MG63 (cell line): ENCODE results near the gene FTO. TPM values are rescaled to one million over a fixed set of nuclear protein-coding genes. Genes with fewer than 3 reads are reported as not detected.

Source experiments
- DNase-seq: peaks from one replicate; pipeline ENCODE4 v3.0.0-alpha.2; 2020
- H3K27me3 ChIP-seq: fragments of 250-450 bp; sonication (Bioruptor Pico); 2 replicates; pipeline ENCODE4 v1.5.1; 2020; ENCODE audit warnings: mild to moderate bottlenecking, moderate library complexity
- H3K36me3 ChIP-seq: fragments of 250-450 bp; sonication (Bioruptor Pico); 2 replicates; pipeline ENCODE4 v1.5.1; 2020; ENCODE audit warnings: mild to moderate bottlenecking, moderate library complexity
- H3K4me3 ChIP-seq: fragments of 250-450 bp; sonication (Bioruptor Pico); 2 replicates; pipeline ENCODE4 v1.5.1; 2020; ENCODE audit warnings: mild to moderate bottlenecking, moderate library complexity
- H3K9me3 ChIP-seq: fragments of 250-450 bp; sonication (Bioruptor Pico); 2 replicates; pipeline ENCODE4 v1.5.1; 2020; ENCODE audit warnings: mild to moderate bottlenecking, moderate library complexity
- total RNA-seq: library from RNA; depleted of rRNA; stranded (reverse); fragments of >200 nt; shearing (Covaris generic); gene quantifications from 2 replicates; pipeline ENCODE4 v1.2.3, GENCODE V29; 2014; ENCODE audit warnings: low replicate concordance

FTO gene
- total RNA-seq, 1 experiment from 2014 or later = 88.6 TPM

DNA sequence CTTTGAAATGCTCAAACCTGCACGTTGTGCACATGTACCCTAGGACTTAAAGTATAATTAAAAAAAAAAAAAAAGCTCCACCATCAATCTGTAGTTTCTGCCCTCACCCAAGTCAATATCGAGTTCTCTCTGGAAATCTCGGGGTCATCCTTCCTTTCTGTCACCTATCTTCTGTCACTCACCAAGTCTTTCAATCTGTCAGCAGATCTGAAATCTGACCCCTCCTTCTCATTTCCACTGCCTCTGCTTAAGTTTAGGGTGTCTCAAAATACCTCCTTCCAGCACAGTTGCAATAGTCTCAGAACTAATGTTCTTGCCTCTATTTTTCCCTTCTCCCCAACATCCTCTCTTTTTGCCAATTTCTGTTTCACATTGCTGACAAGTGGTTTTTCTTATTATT lies 32.3 kb downstream of the FTO start:
- no peak for DNase-seq
- Histone ChIP-seq H3K36me3 (peaks cover 3% of the 10 kb centered on the region; the same call in 1 of the 2 replicates), H3K27me3 (no peaks in the 10 kb centered on the region), H3K9me3 (no peaks in the 10 kb centered on the region), H3K4me3 (no peak overlapping the region)

DNA sequence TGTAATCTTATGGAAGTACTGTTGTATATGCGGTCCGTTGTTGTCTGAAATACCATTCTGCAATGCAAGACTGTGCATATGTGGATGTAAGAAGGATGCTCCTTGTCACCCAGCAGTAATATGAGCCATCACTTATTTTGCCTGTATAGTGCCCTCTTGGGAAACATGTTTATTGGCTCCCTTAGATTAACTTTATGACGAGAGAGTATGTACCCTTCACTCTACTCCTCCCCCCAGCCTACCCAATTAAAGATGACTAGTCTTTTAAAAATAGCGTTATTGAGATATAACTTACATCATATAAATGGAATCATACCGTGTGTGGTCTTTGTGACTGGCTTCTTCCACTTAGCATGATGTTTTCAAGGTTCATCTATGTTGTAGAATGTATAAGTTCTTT lies 33.6 kb downstream of the FTO start:
- no peak for DNase-seq

DNA sequence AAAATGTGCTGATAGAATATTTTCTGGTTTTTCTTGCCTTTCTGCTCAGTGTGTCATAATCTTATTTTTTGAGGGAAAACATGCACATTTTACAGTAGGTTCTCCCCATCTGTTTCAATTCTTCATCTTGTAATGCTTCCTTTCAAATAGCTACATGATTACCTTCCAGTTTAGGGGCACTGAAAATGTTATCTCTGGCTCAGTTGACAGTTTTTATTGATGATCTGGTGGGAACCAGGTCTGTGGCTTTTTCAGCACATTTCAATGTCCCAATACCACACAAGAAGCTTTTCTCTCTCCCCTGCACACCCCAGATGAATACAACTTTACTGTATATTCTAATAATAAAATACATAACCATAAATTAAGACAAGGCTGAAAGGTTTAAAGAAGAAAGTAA lies 36.5 kb downstream of the FTO start:
- Histone ChIP-seq H3K4me3 (no peak overlapping the region), H3K36me3 (peaks cover 3% of the 10 kb centered on the region; the same call in 1 of the 2 replicates), H3K9me3 (no peaks in the 10 kb centered on the region), H3K27me3 (no peaks in the 10 kb centered on the region)
- DNase-seq = no peak

More for the DNA sequence above, 33.6 kb downstream of the FTO start:
- Histone ChIP-seq H3K4me3 (no peak overlapping the region), H3K36me3 (peaks cover 3% of the 10 kb centered on the region; the same call in 1 of the 2 replicates), H3K9me3 (no peaks in the 10 kb centered on the region), H3K27me3 (no peaks in the 10 kb centered on the region)

DNA sequence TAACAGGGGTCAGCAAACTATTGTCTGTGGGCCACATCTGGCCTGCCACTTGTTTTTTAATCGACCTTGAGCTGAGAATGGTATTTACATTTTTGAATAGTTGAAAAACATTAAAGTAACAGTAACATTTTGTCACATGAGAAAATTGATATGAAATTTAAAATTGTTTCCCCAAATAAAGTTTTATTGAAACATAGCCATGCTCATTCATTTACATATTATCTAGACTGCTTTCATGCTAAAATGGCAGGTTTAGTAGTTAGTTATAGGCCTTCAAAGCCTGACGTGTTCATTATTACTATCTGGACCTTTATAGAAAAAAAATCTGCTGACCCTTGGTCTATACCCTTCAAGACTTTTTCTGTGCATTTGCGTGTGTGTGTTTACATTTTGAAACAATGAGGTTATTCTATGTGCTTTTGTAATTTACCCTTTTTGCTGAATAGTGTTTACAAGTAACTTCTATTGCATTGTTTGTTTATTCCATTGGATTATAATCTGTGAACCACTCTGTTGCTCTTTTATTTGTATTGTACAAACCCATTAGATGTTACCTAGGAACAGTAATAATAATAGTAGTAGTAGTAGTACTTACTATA lies 37.1 kb downstream of the FTO start:
- Histone ChIP-seq H3K9me3 (peaks cover under 1% of the 10 kb centered on the region), H3K4me3 (no peak overlapping the region), H3K27me3 (no peaks in the 10 kb centered on the region), H3K36me3 (peaks cover 3% of the 10 kb centered on the region; the same call in 1 of the 2 replicates)
- no peak for DNase-seq

DNA sequence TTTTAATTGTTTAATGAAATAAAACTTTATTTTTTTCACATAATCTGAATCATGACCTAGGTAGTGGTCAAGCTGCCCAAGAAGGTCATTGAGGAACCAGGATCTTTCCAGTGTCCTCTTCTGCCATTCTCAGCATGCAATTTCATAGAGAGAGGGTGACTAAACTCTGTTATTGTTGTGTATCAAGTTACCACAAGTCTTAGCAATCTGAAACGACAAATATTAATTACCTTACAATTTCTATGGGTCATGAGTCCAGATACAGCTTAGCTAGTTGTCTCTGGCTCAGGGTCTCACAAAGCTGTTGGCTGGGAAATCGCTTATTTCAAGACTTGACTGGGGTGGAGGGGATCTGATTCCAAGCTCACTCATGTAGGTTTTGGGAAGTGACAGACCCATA lies 37.6 kb downstream of the FTO start:
- H3K9me3 ChIP-seq = peaks cover 6% of the 10 kb centered on the region
- no peaks in the 10 kb centered on the region for H3K27me3 ChIP-seq
- DNase-seq = no peak
- peaks cover 6% of the 10 kb centered on the region; the same call in 1 of the 2 replicates for H3K36me3 ChIP-seq
- no peak overlapping the region for H3K4me3 ChIP-seq

DNA sequence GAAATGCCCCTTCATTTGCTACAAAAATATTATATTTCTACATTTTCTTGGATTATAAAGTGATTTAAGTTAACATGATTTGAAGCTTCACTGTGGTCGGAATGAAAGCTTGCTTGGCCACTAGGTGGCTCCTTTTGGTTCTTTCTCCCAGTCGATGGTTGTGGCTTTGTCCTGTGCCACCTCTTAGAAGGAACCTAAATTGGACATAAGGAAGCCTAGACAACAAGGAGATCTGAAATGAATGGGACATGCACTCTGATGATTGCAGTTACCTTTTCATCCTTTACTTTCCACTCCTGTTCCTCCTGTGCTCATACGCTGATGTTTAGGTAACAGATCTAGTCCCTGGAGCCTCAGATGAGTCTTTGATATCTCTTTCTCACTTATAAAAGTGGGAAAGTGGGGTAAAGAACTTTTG lies 39.2 kb downstream of the FTO start:
- Histone ChIP-seq H3K36me3 (peaks cover 16% of the 10 kb centered on the region), H3K4me3 (no peak overlapping the region), H3K27me3 (no peaks in the 10 kb centered on the region), H3K9me3 (peaks cover 20% of the 10 kb centered on the region)
- peak; percentile 43 for DNase-seq

DNA sequence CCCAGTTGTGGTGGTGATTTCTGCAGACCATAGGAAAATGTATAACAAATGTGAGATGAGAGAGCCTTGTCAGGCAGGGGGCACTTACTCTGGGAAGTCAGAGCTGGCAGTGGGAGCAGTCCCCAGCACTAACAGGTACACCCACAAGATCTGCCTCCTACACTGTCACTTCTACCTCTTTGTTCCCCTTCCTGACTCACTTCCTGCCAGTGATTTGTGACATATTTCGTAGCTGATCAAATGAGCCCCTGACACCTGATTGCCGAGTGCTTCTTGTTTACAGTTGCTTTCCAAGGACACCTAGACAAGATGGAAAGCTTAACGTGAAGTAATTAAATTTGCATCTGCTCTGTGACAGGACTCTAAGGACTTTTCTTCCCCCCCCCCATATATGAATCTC lies 40.5 kb downstream of the FTO start:
- no peak for DNase-seq
- H3K4me3 ChIP-seq = no peak overlapping the region

DNA sequence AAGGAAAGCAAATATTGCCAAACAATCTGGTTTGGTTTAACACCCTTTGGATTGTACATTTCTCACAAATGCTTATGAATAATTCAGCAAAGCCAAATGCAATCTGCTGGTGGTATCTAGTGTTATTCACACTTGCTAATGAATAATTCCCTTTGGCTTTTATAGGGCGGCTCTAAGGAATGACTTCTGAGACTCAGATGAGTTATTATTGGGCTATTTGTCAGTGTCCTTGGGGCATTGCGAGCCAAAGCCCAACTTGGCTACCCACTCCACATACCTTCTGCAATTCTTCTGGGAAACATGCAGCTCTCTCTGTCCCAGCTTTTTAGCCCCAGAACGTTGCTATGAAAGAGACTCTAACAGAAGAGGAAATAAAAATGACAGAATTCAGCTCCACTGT lies 41.1 kb downstream of the FTO start:
- peak; percentile 86 for DNase-seq
- H3K36me3 ChIP-seq = peaks cover 19% of the 10 kb centered on the region
- peaks cover 25% of the 10 kb centered on the region for H3K9me3 ChIP-seq
- H3K4me3 ChIP-seq = no peak overlapping the region
- H3K27me3 ChIP-seq = no peaks in the 10 kb centered on the region

More for the DNA sequence above, 40.5 kb downstream of the FTO start:
- H3K9me3 ChIP-seq = peaks cover 23% of the 10 kb centered on the region
- peaks cover 16% of the 10 kb centered on the region for H3K36me3 ChIP-seq
- no peaks in the 10 kb centered on the region for H3K27me3 ChIP-seq

DNA sequence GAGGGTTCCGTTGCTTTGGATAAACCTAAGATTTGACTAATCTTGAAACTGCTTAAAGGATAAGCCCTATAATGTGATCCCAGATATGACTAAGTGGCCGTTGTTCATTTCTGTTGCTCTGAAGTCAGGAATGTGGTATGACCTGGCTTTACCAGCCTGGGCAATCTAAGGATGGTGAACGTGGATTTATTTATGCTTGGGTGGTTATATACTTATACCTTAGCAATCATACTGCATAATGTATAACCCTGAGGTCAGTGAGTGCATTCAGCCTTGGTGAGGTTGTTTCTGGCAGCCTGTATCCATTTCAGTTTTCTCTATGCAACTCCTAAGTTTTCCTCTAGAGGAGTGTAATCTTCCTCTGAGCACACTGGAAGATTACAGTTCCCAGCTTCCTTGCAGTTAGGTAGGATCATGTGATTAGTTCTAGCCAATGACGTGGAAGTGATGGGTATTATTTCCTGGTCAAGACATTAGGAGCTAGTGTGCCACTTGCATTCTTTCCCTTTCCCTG lies 41.9 kb downstream of the FTO start:
- Histone ChIP-seq H3K36me3 (peaks cover 23% of the 10 kb centered on the region), H3K9me3 (peaks cover 25% of the 10 kb centered on the region), H3K4me3 (no peak overlapping the region), H3K27me3 (no peaks in the 10 kb centered on the region)
- peak; percentile 90 for DNase-seq

DNA sequence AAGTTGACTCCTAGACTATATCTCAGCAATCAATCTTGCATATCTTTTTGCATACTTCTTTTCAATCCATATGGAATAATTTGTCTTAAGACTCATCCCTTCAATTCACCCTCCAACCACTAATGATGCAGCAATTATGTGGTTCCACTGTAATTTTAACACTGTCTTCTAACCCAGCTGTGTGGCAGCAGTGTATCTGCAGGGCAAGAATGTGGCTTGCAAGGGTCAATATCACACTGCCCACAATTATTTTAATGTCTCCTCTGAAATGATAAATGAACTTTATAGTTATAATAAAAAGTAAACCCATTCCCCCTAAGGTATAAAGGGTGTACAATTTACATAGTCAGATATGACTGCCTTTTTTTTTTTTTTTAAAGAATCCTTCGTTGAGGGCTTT lies 48.6 kb downstream of the FTO start:
- Histone ChIP-seq H3K36me3 (peaks cover 21% of the 10 kb centered on the region), H3K27me3 (no peaks in the 10 kb centered on the region), H3K9me3 (peaks cover 12% of the 10 kb centered on the region), H3K4me3 (no peak overlapping the region)
- DNase-seq = no peak

DNA sequence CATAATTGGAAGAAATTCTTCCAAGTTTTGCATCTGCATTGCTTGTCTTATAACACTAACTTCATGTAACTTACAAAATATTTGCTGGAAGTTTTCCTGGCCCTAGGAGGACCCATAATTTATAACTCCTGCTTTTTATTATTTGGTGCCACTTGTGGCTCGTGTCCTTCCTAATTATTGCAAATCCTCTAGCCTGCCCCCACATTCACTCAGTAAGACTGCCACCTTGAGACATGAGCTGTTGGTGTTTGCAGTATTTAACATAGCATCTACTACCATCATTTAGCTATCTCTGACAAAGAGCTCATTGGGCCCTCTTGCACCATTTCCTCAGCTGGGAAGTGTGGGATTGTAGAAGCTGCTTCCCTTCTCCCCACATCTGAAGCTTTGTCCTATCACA lies 49.5 kb downstream of the FTO start:
- Histone ChIP-seq H3K4me3 (no peak overlapping the region), H3K9me3 (peaks cover 3% of the 10 kb centered on the region), H3K27me3 (no peaks in the 10 kb centered on the region), H3K36me3 (peaks cover 12% of the 10 kb centered on the region)
- DNase-seq = no peak

DNA sequence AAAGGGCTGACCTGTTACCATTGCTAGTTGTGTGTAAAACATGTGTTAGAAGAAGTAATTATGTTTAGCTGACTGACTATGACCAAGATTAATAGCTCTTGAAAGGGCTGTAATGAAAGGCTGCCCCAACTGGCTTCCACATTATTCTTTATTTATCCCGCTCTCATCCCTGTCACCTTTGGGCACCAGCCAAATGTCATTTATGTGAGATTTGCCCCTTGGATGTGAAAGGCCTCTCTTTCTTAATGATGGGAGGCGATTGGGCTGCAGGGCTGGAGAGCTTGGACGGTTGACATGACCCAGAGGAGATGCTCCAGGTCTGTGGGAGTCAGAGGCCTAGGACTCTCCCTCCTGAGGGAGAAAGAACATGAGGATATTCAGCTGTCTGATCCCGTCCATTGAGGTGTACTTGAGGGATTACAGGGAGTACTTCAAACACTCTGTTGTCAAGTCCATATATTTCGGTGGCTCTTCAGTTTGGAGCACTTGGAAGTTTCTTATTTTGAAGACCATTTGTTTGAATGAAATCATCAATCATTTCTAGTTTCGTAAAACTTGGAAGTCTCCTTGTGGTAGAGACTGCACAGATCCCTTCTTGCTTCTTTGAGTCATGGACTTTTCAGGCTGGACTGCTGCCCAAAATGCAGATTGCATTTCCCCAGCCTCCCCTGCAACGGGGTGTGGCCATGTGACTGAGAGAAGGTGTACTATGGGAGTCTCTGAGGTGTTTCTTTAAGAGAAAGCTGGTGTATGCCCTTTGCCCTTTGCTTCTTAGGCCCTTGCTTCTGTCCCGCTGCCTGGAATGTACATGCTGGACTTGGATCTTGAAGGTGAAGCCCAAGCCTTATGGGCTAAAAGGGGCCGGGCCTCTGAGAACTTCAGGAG lies 51.3 kb downstream of the FTO start:
- H3K27me3 ChIP-seq = no peaks in the 10 kb centered on the region
- H3K36me3 ChIP-seq = peaks cover 9% of the 10 kb centered on the region; the same call in 1 of the 2 replicates
- H3K4me3 ChIP-seq = no peak overlapping the region
- H3K9me3 ChIP-seq = no peaks in the 10 kb centered on the region; the same call in 1 of the 2 replicates
- peak; percentile 87 for DNase-seq

DNA sequence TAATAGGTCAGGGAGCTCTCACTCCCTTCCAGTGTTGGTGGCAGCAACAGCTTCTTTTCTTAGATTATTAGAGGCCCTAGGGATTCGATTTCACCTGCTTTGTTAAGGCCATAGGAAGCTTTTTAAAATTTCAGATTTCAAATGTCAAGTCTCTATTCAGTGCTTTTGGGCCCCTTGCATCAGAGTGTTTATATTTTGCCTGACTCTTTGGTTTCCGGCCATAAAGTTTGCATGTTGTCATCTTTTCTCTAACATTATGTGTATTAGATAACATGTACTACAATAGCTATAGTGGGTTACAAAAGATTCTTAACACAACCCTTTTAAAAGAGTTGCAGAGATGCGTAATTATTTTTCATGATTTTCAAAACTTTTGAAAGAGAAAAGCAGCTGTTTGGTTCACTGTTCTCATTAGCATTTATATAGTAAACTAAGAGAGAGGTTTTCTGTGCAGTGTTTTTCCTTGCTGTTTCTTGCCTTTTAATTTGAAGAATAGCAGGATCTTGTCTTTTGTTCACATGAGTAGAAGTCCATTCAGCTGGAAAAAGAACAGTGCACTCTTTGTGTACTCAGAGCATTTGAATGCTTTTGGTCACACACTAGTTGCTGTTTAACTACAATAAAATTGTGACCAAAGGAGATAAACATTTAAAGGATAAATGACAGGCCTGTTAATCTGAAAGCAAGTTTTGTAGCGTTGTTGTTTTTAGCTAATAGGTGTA lies 52.5 kb downstream of the FTO start:
- peaks cover 5% of the 10 kb centered on the region; the same call in 1 of the 2 replicates for H3K36me3 ChIP-seq
- no peak for DNase-seq
- no peaks in the 10 kb centered on the region for H3K27me3 ChIP-seq
- H3K4me3 ChIP-seq = no peak overlapping the region
- no peaks in the 10 kb centered on the region for H3K9me3 ChIP-seq

DNA sequence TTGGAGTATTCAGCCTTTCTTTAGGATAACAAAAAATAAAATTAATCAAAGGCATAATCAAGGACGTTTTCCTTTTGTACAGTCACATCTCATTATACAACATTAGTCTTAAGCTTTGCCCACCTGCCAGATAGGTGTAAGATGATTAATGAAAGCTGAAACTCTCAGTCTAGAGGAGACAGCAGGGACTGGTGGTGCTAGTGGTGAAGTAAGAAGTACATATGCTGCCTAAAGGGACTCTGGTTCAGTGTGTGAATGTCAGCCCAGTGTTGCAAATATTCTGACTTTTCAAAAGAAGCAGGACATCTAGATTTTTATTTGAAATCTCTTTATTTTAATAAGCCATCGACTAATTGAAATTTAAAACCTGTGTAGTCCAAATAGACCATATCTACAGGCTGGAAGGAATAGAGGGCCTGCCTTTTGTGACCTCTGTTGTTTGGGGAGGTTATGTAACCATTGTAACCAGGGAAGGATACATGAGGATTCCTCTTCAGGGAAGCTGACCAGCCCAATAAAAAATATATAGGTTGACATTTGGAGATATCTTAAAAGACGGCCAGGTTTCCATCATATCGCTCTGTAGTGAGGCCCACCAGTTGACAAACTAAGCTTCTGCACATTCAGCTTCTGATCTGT lies 54.1 kb downstream of the FTO start:
- Histone ChIP-seq H3K27me3 (no peaks in the 10 kb centered on the region), H3K4me3 (no peak overlapping the region), H3K9me3 (no peaks in the 10 kb centered on the region), H3K36me3 (peaks cover 5% of the 10 kb centered on the region; the same call in 1 of the 2 replicates)
- DNase-seq = no peak

DNA sequence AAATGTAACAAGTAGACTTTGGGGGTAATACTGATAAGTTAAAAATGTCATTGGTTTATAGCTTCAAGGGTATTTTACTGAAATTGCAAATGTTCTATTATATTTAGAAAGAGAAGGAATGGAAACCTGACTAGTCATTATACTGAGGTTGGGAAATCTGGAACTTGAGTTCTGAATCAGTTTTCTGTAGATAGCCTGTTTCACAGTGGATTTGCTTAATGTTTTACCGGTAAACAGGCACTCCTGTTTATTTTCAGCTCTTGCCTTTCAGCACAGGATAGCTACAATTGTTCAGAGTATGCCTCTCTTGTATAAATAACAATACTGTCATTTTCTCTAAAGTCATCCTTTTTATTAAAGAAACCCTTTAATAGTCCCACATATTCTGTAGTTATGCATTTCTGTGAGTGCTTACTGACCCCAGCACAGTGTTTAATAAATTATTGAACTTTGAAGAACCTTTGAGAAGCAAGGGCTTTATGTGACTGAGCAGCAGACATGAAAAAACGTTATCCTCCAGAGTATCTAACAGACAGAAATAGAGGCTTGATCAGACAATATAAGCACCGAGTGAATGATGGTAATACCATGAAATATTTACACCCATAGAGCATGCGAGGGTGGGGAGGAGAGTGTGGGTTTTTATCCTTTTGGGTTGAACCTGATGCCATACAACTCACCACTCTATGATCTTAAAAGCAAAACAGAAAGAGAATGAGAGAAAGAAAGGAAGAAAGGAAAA lies 58.2 kb downstream of the FTO start:
- no peak for DNase-seq
- peaks cover 5% of the 10 kb centered on the region; the same call in 1 of the 2 replicates for H3K36me3 ChIP-seq
- no peaks in the 10 kb centered on the region for H3K9me3 ChIP-seq
- H3K4me3 ChIP-seq = no peak overlapping the region
- no peaks in the 10 kb centered on the region for H3K27me3 ChIP-seq
